RWPE1 (cell line): Measurements from ENCODE around the gene GLI3.

Experiments used
- CTCF ChIA-PET: fragments of 350-600 bp; sonication (Branson Sonifier 250); formaldehyde crosslinking; extraction: SDS; loops from one replicate; lab custom pipeline; 2021; lab: Yijun Ruan, JAX
- POLR2A ChIA-PET: fragments of 400-600 bp; formaldehyde crosslinking; extraction: SDS; loops from one replicate; lab custom pipeline; 2020; ENCODE audit warnings: antibody characterized with exemption; ENCODE audit not compliant: low non-redundant PET; lab: Yijun Ruan, JAX
- DNase-seq: peaks from one replicate; pipeline ENCODE4 v3.0.0; 2012; ENCODE audit warnings: low spot score
- H3K27ac ChIP-seq: fragments of 450-650 bp; 2 replicates; pipeline ENCODE4 v1.5.1; 2017
- TF ChIP-seq, protein P1 (sequence below): fragments of 450-650 bp; conservative IDR thresholded peaks from 2 replicates; pipeline ENCODE4 v1.5.1; 2017; ENCODE audit warnings: low read depth, mild to moderate bottlenecking

Gene GLI3

GRCh38 chr7:42154173-42154572, 82.8 kb downstream of the GLI3 start:
- ChIA-PET POLR2A (no interaction called here), CTCF (no interaction called here)

GRCh38 chr7:42152329-42153205, 84.4 kb downstream of the GLI3 start:
- POLR2A ChIA-PET = no interaction called here
- TF ChIP-seq, protein P1, sequence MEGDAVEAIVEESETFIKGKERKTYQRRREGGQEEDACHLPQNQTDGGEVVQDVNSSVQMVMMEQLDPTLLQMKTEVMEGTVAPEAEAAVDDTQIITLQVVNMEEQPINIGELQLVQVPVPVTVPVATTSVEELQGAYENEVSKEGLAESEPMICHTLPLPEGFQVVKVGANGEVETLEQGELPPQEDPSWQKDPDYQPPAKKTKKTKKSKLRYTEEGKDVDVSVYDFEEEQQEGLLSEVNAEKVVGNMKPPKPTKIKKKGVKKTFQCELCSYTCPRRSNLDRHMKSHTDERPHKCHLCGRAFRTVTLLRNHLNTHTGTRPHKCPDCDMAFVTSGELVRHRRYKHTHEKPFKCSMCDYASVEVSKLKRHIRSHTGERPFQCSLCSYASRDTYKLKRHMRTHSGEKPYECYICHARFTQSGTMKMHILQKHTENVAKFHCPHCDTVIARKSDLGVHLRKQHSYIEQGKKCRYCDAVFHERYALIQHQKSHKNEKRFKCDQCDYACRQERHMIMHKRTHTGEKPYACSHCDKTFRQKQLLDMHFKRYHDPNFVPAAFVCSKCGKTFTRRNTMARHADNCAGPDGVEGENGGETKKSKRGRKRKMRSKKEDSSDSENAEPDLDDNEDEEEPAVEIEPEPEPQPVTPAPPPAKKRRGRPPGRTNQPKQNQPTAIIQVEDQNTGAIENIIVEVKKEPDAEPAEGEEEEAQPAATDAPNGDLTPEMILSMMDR = no peak
- no peak overlapping the region for H3K27ac ChIP-seq
- DNase-seq = no peak
- CTCF ChIA-PET = no interaction called here

More at GRCh38 chr7:42154173-42154572, 82.8 kb downstream of the GLI3 start:
- TF ChIP-seq, protein P1 = no peak
- DNase-seq = no peak
- no peak overlapping the region for H3K27ac ChIP-seq

- POLR2A ChIA-PET = no interaction called here
- CTCF ChIA-PET = no interaction called here
- no peak overlapping the region for H3K27ac ChIP-seq
- TF ChIP-seq, protein P1 = no peak
- no peak for DNase-seq
Observed at GRCh38 chr7:42151309-42151708, 85.7 kb downstream of the GLI3 start.

DNA sequence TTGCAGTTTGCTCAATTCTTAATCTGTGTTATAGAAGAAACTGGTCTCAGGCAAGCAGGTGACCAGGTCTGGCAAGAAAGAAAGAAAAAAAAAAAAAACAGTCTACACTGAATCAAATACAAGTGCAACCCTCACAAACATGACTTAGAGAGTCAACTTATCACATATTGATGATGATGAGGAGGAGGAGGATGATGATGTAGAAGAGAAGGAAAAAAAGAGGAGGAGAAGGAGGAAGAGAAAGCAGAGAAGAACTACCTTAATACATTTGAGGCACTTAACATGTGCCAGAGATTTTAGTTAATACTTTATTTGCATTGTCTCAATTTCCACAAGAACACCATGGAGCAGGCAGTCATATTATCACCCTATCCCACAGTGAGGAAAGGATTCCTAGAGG, 91.5 kb downstream of the GLI3 start:
- H3K27ac ChIP-seq = no peak overlapping the region
- TF ChIP-seq, protein P1 = no peak
- no peak for DNase-seq
- ChIA-PET POLR2A (no interaction called here), CTCF (no interaction called here)

DNA sequence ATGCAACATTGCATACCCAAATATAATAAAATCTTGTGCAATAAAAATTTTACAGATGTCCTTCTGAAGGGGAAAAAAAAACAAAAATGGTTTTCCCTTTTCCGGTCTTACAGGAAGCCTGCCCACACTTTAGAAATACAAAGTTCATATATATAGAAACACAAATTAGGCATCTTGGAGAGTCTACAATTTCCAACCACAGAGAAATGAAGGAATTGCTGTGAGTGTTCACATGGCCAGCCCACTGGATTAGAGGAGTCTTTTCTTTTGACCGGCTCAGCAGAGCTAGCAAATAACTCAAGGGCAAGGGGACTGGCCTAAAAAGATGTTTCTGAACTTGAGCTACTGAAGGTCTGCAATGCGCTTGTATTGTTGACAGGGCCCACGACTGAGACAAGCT, 92.4 kb downstream of the GLI3 start:
- H3K27ac ChIP-seq = no peak overlapping the region
- no peak for DNase-seq
- POLR2A ChIA-PET = no interaction called here
- CTCF ChIA-PET = no interaction called here
- TF ChIP-seq, protein P1 = no peak

DNA sequence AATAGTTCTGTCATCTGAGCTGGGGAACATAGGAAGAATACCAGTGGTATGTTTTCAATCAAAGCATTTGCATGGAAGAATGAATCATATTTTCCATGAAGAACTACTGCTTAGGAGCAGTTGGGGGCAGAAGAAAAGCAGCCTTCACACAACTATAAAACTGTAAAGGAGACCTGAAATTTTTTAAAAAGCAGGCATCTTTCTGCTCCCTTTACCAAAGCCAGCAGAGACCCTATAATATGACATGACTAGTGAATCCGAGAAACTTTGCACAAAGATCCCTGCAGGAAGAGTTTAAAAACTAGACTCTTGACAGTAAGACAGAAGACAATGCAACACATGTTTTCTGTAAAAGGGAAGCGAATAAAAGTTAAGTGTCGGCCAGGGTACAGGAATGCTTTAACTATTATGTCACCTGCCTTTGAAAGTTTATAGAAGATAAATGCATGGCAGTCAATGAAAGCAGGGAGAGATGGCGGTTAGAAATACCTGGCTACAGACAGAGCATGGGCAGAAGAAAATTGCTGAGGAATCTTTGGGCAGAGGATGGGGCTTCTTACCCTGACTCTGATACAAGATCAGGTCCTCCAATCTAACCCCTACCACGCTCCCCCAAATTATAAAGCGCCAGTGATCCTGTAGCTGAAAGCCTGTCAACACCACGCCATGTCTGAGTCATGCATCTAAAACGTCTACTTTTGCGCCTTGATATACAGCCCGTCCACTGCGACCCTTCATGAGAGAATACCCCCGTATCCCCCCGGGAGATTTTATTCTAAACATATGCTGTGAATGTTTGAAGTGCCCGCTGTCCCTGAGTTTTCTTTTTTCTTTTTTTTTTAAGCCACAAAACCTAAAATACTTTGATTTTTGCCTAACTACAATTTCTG, 93.1 kb downstream of the GLI3 start:
- no peak for DNase-seq
- ChIA-PET POLR2A (no interaction called here), CTCF (interaction anchor here (0.6 kb wide), 1 partner anchor 1635 kb away, joined by 6 read pairs; no protein-coding TSS in a partner anchor)
- TF ChIP-seq, protein P1 = no peak
- H3K27ac ChIP-seq = no peak overlapping the region
